ENCODE measurements around the gene IGF2R.
A peak's percentile ranks its signal among the peaks of the same experiment; 100 is the strongest.

The IGF2R gene

DNA sequence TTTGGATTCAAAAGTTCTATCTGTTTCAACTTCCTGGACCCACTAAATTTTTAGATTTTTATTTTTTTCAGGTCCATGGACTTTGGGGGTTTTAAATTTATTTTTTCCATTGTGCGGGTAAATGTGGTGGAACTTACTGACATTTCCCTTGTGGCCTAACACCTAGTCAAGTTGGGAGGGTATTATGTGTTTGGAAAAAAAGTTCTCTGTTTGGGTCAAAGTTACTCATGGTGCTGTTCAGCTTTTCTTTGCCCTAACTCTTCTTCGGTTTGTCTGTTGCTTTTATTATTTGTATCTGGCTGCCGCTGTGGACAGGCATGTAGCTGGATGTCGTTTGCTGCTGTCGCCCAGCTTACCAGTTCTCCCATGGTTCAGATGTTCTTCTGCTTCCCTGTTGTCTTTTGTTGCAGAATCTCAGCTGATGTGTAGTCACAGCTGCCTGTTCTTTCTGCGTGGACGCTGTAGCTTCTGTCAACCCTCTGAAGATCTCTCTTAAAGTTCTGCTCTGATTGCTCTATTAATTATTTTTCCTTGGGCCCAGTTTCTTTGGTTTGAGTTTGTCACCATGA is 7.9 kb downstream of the IGF2R start:
- no peak for DNase-seq

DNA sequence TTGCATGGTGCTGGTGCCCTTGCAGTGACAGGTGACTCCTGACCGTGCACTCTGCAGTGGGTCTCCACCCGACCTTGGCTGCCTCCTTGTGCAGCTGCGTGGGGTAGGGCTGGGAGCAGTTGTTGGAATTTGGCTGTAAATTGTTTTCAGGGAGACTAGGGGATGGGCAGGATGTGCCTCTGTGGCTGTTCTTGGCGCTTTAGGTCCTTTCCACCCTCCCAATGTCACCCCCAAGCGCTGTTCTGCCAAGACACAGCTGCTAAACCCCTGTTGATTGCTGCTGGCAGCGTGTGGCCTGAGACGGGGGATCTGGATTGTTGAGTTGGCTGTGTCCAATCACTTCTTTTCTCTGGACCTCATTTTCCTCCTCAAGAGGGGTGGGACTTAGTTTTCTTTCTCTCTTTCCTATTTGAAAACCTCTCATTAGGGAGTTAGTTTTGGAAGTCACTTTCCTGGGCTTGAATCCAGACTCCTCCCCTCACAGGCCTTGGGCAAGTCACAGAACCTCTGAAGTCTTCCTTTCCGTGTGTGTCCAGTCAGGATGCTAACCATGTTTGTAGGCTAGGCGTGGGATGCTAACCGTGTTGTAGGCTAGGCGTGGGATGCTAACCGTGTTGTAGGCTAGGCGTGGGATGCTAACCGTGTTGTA is 8.5 kb downstream of the IGF2R start:
- DNase-seq: no peak

DNA sequence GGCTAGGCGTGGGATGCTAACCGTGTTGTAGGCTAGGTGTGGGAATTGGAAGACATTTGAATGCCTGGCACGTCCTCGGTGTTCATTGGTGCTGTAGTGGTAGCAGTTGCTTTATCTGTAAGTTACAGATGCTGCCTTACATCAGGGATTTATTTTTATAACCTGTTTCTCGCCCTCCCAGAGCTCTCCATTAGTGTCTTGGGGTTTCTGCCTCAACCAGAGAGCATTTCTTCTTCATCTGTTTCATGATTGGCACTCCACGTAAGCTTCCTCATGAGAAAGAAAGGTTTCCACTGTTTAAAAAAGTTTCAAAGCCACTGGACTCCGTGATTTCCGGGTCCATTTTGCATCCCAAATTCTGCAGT is 9.0 kb downstream of the IGF2R start:
- DNase-seq: no peak

DNA sequence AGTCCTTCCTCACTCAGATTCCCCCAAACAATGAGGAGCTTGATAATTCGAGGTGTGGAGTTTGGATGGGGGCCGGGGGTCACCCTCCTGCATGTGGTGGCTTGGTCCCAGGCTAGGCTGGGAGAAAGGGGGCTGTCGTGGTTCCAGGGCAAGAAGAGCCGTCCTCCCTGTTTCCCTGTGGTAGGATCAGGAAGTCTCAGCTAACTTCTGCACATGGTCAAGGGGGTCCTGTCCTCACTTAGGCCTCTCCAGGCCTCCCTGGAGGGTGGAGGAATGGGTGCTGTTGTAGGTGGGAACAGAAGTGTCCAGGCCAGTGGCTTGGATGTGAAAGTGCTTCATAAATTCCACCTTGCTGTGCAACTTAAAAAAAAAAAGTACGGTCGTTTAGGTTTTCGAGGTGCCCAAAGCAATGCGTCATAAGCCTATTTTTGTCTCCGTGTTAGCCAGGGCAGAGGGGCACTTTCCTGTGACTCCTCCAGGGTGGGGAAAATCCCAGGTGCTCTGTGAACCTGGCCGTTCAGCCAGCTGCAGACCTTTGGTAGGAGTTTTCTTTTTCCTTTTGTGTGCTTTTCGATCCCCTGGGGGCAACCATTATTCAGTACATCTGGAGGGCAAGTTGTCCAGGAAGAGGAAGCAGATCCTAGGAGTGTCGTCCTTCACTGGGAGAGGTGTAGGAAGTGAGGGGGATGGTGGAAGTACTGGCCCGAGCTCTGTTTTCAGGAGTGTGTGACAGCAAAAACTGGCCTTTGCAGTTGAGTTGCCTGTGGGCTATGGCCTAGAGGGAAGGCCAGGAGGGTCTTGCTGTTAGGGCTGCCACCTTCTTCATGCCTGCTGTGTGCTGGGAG is 9.6 kb downstream of the IGF2R start:
- no peak for DNase-seq

GRCh38 chr6:159979136-159979874 is 10.4 kb downstream of the IGF2R start:
- peak; percentile 62 for DNase-seq

DNA sequence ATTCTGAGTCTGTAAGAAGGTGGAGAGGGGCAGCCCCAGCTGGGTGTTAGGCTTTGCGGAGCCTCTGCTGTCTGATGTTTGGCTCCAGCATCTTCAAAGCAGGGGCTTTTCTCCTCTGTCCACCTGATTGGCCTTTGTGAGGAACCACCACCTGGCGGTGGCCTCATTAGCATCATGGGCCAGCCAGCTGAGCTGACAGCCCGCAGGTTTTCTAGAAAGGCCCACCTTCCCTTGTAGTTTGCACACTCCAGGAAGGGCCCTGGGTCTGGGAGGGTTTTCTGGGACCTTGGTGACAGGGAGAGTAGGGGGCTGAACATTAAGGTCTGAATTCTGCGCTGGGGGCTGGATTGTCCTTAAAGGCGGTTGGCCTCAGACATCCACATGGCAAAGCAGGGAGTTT is 11.6 kb downstream of the IGF2R start:
- no peak for DNase-seq

DNA sequence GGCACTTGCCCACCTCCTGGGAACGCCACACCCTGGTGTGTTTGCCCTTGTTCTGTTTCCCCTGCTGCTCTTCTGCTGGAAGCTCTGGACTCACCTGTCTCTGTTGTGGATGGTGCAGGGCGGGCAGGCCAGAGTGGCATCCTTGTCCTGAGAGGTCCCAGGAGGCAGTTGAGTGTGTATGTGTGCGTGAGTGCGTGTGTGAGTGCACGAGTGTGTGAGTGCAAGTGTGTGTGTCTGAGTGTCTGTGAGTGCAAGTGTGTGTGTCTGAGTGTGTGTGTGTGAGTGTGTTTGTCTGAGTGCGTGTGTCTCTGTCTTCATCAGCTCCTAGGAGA is 12.2 kb downstream of the IGF2R start:
- DNase-seq: no peak

- DNase-seq: peak; percentile 32
Measured at GRCh38 chr6:159981403-159982245, 12.7 kb downstream of the IGF2R start.

GRCh38 chr6:159982731-159983506 is 14.0 kb downstream of the IGF2R start:
- no peak for DNase-seq

GRCh38 chr6:159983641-159984080 is 14.8 kb downstream of the IGF2R start:
- DNase-seq: no peak

GRCh38 chr6:159984268-159984786 is 15.4 kb downstream of the IGF2R start:
- no peak for DNase-seq

DNA sequence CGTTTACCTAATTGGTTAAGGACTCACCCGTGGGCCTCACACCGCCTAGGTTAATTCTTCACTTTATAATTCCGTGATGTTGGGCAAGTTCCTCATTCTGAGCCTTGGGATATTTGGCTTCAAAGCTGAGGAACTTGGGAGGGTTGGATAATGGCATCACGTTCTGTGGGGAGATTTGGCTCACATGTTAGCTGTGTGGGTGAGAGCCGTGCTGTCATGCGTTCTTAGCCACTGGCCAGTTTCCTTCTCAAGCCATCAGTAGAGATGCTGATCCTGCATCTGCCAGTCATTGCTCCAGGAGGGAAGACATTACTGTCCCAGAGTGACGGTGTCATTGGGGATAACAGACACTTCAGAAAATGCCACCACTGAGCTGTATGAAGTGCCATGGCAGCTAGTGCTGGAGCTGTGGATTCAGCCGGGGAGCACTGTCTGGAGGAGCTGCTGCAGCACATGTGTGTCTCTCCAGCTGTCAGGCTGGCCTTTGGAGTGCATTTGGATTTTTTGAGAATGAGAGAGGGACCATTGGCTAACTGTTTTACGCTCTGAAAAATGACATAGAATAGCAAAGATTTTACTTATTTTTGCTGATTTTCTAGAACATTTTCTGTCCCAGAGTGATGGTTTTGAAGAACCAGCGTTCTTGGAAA is 16.5 kb downstream of the IGF2R start:
- no peak for DNase-seq

- no peak for DNase-seq
Measured at GRCh38 chr6:159988983-159989454, 20.1 kb downstream of the IGF2R start.

GRCh38 chr6:159989492-159990480 is 20.9 kb downstream of the IGF2R start:
- no peak for DNase-seq

GRCh38 chr6:159992366-159992765 is 23.5 kb downstream of the IGF2R start:
- no peak for DNase-seq

- DNase-seq: no peak
Measured at GRCh38 chr6:159995405-159995804, 26.5 kb downstream of the IGF2R start.

DNA sequence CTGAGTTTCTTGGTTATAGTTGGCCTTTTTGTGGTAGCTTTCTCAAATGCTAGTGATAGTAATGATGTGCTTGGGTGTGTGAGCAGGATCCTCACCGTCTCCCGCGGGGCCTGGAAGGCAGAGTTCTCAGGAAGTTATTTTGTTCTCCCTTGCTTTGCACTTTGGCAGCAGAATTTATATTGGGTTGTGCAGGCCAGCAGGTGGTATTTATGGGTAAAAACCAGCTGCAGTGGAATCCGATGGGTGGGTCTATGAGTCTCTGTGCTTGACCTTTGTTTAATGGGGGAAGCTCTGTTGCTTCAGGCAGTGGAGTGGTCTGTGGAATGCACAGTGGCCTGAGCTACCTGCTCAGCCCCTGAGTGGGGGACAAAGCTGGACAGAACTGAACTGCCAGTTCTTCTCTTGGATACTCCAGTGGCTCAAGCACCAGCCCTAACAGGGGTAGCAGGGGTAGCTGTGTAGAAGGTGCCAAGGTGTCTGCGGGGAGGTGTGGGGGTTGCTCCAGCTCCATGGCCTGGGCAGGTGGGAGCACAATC is 27.3 kb downstream of the IGF2R start:
- DNase-seq: no peak

DNA sequence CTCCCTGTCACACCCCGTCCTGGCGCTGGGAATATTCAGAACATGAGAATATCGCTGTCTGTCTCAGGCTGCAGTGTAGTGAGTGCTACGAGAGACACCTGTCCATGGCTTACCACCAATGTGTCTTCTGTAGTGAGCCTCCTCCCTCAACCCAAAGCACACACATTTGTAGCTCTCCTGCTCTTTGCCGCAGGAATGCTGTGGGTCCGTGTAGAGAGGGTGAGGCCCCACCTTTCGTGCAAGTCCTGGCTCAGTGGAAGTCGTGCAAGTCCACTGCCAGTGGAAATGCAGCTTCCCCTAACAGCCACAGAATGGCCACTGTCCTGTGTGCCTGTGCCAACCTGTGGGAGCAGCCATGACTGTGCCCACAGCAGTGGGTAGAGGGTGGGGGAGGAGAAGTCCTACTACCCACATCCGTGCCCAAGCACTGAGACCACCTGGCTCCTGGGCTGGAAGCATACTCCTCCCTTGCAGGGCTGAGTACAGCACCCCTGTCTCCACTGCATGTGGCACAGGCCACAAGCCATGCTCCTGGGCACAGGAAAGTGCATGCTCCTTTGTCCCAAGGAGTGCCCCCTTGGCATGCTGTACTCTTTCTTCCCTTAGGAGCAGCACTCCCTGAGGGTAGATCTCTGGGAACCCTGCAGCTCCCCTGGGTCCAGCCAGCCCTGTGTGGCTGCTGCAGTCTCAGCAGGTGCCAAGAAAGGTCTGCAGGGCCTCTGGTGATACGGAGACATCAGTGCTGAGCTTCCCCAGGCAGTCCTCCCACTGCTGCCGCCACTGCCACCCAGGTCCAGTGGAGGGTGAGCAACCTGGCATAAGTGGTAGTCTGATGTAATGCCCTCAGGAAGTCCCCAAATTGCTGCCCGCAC is 28.0 kb downstream of the IGF2R start:
- no peak for DNase-seq

Data from stimulated activated CD4-positive, alpha-beta T cell treated with anti-CD3 and anti-CD28 coated beads, Interleukin-4, amount 100 ng/mL, for 1 hour (primary cell).